Measurements from ENCODE around the gene SLC22A3.

DNA sequence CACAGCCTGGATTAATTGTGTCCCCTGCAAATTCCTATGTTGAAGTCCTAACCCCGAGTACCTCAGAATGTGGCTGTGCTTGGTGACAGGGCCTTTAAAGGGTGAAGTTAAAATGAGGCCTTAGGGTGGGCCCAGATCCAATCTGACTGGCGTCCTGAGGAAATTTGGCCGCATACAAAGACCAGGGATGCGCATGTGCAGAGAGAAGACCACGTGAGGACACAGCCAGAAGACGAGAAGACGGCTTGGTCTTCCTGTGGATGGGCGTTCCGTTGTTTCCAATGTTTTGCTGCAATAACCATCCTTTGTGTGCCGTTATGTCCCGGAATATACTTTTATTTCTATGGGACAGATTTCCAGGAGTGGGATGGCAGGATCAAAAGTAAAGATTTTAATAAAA is 48.6 kb upstream of the SLC22A3 start:
- TF ChIP-seq, protein P1, sequence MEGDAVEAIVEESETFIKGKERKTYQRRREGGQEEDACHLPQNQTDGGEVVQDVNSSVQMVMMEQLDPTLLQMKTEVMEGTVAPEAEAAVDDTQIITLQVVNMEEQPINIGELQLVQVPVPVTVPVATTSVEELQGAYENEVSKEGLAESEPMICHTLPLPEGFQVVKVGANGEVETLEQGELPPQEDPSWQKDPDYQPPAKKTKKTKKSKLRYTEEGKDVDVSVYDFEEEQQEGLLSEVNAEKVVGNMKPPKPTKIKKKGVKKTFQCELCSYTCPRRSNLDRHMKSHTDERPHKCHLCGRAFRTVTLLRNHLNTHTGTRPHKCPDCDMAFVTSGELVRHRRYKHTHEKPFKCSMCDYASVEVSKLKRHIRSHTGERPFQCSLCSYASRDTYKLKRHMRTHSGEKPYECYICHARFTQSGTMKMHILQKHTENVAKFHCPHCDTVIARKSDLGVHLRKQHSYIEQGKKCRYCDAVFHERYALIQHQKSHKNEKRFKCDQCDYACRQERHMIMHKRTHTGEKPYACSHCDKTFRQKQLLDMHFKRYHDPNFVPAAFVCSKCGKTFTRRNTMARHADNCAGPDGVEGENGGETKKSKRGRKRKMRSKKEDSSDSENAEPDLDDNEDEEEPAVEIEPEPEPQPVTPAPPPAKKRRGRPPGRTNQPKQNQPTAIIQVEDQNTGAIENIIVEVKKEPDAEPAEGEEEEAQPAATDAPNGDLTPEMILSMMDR (IDR thresholded peaks at IDR 0.05; ENCODE audit: low read depth, low read length), result no peak
- TF ChIP-seq MYC (IDR thresholded peaks at IDR 0.05; ENCODE audit: low read depth, low read length), result no peak

All from NB4 (cell line).